GM12878 (cell line): ENCODE data around the gene AJM1. TPM values are rescaled to one million over a fixed set of nuclear protein-coding genes. Genes with fewer than 3 reads are reported as not detected.

Source experiments
- ATAC-seq: fragments of 200-7000 bp; cut with Tn5 transposase; 3 replicates; pipeline ENCODE4 v1.9.1; 2020; ENCODE audit warnings: mild to moderate bottlenecking, moderate library complexity
- BruUV-seq: library from RNA; stranded (reverse); fragments of 400-500 nt; replicated peaks from 2 replicates; lab custom pipeline; 2021; lab: Mats Ljungman, UMichigan
- CTCF ChIA-PET: fragments of 300-600 bp; sonication (Branson Sonifier 250); formaldehyde crosslinking; extraction: SDS; loops from one replicate; lab custom pipeline; 2021; ENCODE audit warnings: inconsistent platforms; lab: Yijun Ruan, JAX
- POLR2A ChIA-PET: fragments of 350-600 bp; formaldehyde crosslinking; extraction: SDS; loops from one replicate; lab custom pipeline; 2021; ENCODE audit warnings: inconsistent platforms; lab: Charles Lee
- RAD21 ChIA-PET: fragments of 300-600 bp; sonication (Branson Sonifier 250); formaldehyde crosslinking; loops from one replicate; lab custom pipeline; 2023; ENCODE audit warnings: antibody characterized with exemption; ENCODE audit not compliant: unreplicated experiment; lab: Charles Lee
- SMC1A ChIA-PET: fragments of 300-600 bp; sonication (Branson Sonifier 250); formaldehyde crosslinking; loops from one replicate; lab custom pipeline; 2023; ENCODE audit not compliant: unreplicated experiment, uncharacterized antibody; lab: Charles Lee
- DNase-seq: peaks from one replicate; pipeline ENCODE4 v3.0.0-alpha.2; 2011; ENCODE audit warnings: low read depth, low spot score
- FAIRE-seq: peaks from 3 replicates; lab custom pipeline; 2011; peaks lifted over from hg19 to GRCh38; lab: Jason Lieb, UNC
- H2AFZ ChIP-seq: 2 replicates; pipeline ENCODE4 v1.6.0; 2011; ENCODE audit warnings: low read depth, low read length, control low read depth; ENCODE audit not compliant: control insufficient read depth
- H3K27ac ChIP-seq: 2 replicates; pipeline ENCODE4 v1.5.1; 2011; ENCODE audit warnings: control low read depth; ENCODE audit not compliant: control insufficient read depth, insufficient read depth
- H3K27me3 ChIP-seq, 2 experiments: replicated peaks in 1 of 2; 2 replicates each; pipeline versions ENCODE4 v1.6.0 to v1.6.1; 2011; ENCODE audit warnings: low read length in 1 of 2; ENCODE audit not compliant: control insufficient read depth in 2 of 2, insufficient read depth in 2 of 2
- H3K36me3 ChIP-seq, 2 experiments: 2 replicates each; pipeline ENCODE4 v1.5.1; 2011; ENCODE audit warnings: low read length in 1 of 2; ENCODE audit not compliant: control insufficient read depth in 2 of 2, insufficient read depth in 2 of 2
- H3K4me1 ChIP-seq: 2 replicates; pipeline ENCODE4 v1.6.1; 2011; ENCODE audit warnings: mild to moderate bottlenecking, low read length, moderate library complexity, mixed read lengths; ENCODE audit not compliant: control insufficient read depth, insufficient read depth
- H3K4me2 ChIP-seq: 2 replicates; pipeline ENCODE4 v1.6.0; 2011; ENCODE audit warnings: control low read depth; ENCODE audit not compliant: control insufficient read depth, insufficient read depth
- H3K4me3 ChIP-seq: fragments of 200-600 bp; sonication (generic); 2 replicates; pipeline ENCODE4 v1.5.1; 2016
- H3K79me2 ChIP-seq: 2 replicates; pipeline ENCODE4 v1.6.0; 2011; ENCODE audit warnings: low read length; ENCODE audit not compliant: control insufficient read depth, insufficient read depth
- H3K9ac ChIP-seq: 2 replicates; pipeline ENCODE4 v1.8.0; 2011; ENCODE audit warnings: low read length, control low read depth, mixed read lengths; ENCODE audit not compliant: control insufficient read depth, insufficient read depth
- H3K9me3 ChIP-seq: replicated peaks from 3 replicates; pipeline ENCODE4 v1.5.1; 2011; ENCODE audit warnings: mild to moderate bottlenecking, low read length; ENCODE audit not compliant: control insufficient read depth, insufficient read depth
- H4K20me1 ChIP-seq: 2 replicates; pipeline ENCODE4 v1.6.0; 2011; ENCODE audit not compliant: control insufficient read depth, insufficient read depth
- BACH1 ChIP-seq: fragments of 450-650 bp; IDR thresholded peaks from 2 replicates; pipeline ENCODE4 v1.6.1; 2017; ENCODE audit warnings: mild to moderate bottlenecking, borderline replicate concordance
- BHLHE40 ChIP-seq, 2 experiments: fragments of 450-650 bp in 1 of 2; IDR thresholded peaks; 2 replicates each; pipeline ENCODE4 v1.6.1; 2011 to 2017; ENCODE audit warnings: low read depth in 2 of 2, borderline replicate concordance in 1 of 2, improper control_type of control experiment in 1 of 2, low read length in 1 of 2, mild to moderate bottlenecking in 1 of 2
- DPF2 ChIP-seq: fragments of 450-650 bp; IDR thresholded peaks from 2 replicates; pipeline ENCODE4 v1.6.1; 2017; ENCODE audit warnings: mild to moderate bottlenecking
- ETV6 ChIP-seq, 2 experiments: fragments of 450-650 bp in 1 of 2; IDR thresholded peaks in 1 of 2; conservative IDR thresholded peaks in 1 of 2; 2 replicates each; pipeline ENCODE4 v1.6.1; 2014; ENCODE audit warnings: antibody characterized with exemption in 1 of 2, borderline replicate concordance in 1 of 2, low read depth in 1 of 2, mild to moderate bottlenecking in 1 of 2, moderate library complexity in 1 of 2
- GATAD2B ChIP-seq: fragments of 450-650 bp; conservative IDR thresholded peaks from 2 replicates; pipeline ENCODE4 v1.6.1; 2017; ENCODE audit warnings: low read depth, mild to moderate bottlenecking, moderate library complexity
- LARP7 ChIP-seq: fragments of 450-650 bp; IDR thresholded peaks from 2 replicates; pipeline ENCODE4 v1.6.1; 2017; ENCODE audit warnings: mild to moderate bottlenecking
- RAD51 ChIP-seq: fragments of 450-650 bp; IDR thresholded peaks from 2 replicates; pipeline ENCODE4 v1.6.1; 2016; ENCODE audit warnings: moderate library complexity, mild to moderate bottlenecking, inconsistent platforms
- SMAD1 ChIP-seq: fragments of 450-650 bp; IDR thresholded peaks from 2 replicates; pipeline ENCODE4 v1.6.1; 2018; ENCODE audit warnings: mild to moderate bottlenecking, low read depth; ENCODE audit not compliant: partially characterized antibody
- TAF1 ChIP-seq: IDR thresholded peaks from 2 replicates; pipeline ENCODE4 v1.6.1; 2011; ENCODE audit warnings: mild to moderate bottlenecking, low read depth, low read length, borderline replicate concordance
- WGBS: methylation state at CpG from one replicate; pipeline ENCODE4 v1.1.6; 2016; ENCODE audit warnings: low lambda C conversion rate; ENCODE audit not compliant: insufficient replicate concordance, insufficient coverage; ENCODE audit errors: missing lambda C conversion rate; 5-methylcytosine and 5-hydroxymethylcytosine counted together
- in situ Hi-C: fragments of 300-500 bp; cut with MboI; formaldehyde crosslinking; loops from 9 replicates; pipeline ENCODE4 v1.14.3; 2018; ENCODE audit warnings: mixed read lengths
- intact Hi-C: fragments of 100-400 bp; cut with micrococcal nuclease; formaldehyde crosslinking; loops from one replicate; pipeline ENCODE4 v1.14.2; 2022; ENCODE audit not compliant: unreplicated experiment
- polyA plus RNA-seq, 11 experiments: library from polyadenylated mRNA; depleted of rRNA in 4 of 11; unstranded in 6 of 11; stranded (reverse) in 5 of 11; fragments of >200 nt; fragmentation: Nextera tagmentation in 4 of 11; fragmentation: Illumina TruSeq in 1 of 11; extraction: Ambion mirVana in 4 of 11; extraction: Trizol in 1 of 11; gene quantifications; 1 replicate in 1 of 11; 2 replicates in 10 of 11; pipeline versions ENCODE4 v1.2.1 to v1.2.3, GENCODE V29; 2011 to 2016; ENCODE audit warnings: inconsistent platforms in 2 of 11, missing spikeins in 2 of 11, low read depth in 1 of 11
- total RNA-seq, 4 experiments: library from RNA; depleted of rRNA in 3 of 4; stranded (reverse); fragments of >200 nt in 3 of 4; fragmentation: Illumina TruSeq in 1 of 4; extraction: Trizol in 1 of 4; gene quantifications; 2 replicates each; pipeline versions ENCODE4 v1.2.1 to v1.2.3, GENCODE V29; 2013 to 2021

The AJM1 gene
- total and polyA plus RNA-seq, 10 of the 15 experiments (the other 5 are each of a cell fraction or from before 2014, with no cell fraction given): 0.06 to 2.5 (median 1.0) TPM; not detected in 2

- no peak for FAIRE-seq
- peak overlapping the region; percentile 54 for H2AFZ ChIP-seq
- H3K4me3 ChIP-seq: peak overlapping the region; percentile 90
- ChIA-PET SMC1A (interaction anchor here (1.1 to 2.3 kb wide), 2 partner anchors 35 to 140 kb away, joined by 4 to 5 read pairs; partner anchors contain the start of gene AJM1), POLR2A (interaction anchor here (1.0 to 1.2 kb wide), 3 partner anchors 41 to 94 kb away, joined by 3 to 4 read pairs (median 3); partner anchors contain the start of gene PHPT1), RAD21 (no interaction called here), CTCF (interaction anchor here (0.5 to 4.4 kb wide), 8 partner anchors 8 to 259 kb away, joined by 3 to 15 read pairs (median 4); partner anchors contain the start of gene AJM1)
- H3K4me1 ChIP-seq: peaks cover 7% of the 10 kb centered on the region
- no peaks in the 10 kb centered on the region for H3K27me3 ChIP-seq
- intact Hi-C loops: loop anchor here (10.0 kb wide), 1 partner anchor 77 kb away; the partner anchor contains the start of gene TRAF2
- in situ Hi-C loops: no loop called here
- DNase-seq: no peak
- peaks cover 39% of the 10 kb centered on the region for H3K79me2 ChIP-seq
- H3K9me3 ChIP-seq: no peaks in the 10 kb centered on the region
- H4K20me1 ChIP-seq: no peaks in the 10 kb centered on the region; the same call in 1 of the 2 replicates
- no peak for TF ChIP-seq SMAD1
- TF ChIP-seq BHLHE40 (IDR thresholded peaks at IDR 0.05; ENCODE audit: borderline replicate concordance in 1 of 2, low read depth in 2 of 2, low read length in 1 of 2): peak in 1 of 2 experiments; percentile 45; a peak in 2 of 4 replicates
- TF ChIP-seq TAF1: peak; percentile 89; the same call in 1 of the 2 replicates
- peak; percentile 52 for TF ChIP-seq DPF2
- no peak for TF ChIP-seq RAD51
- TF ChIP-seq ETV6 (conservative IDR thresholded peaks at IDR 0.05 in 1 of 2, IDR thresholded peaks at IDR 0.05 in 1 of 2; ENCODE audit: borderline replicate concordance in 1 of 2, low read depth in 1 of 2): no peak
- 0 out of 2 replicates have a peak, but pooled peaks have one; percentile 12 for TF ChIP-seq BACH1
- 0 out of 2 replicates have a peak, but pooled peaks have one; percentile 31 for TF ChIP-seq GATAD2B
- 0 out of 2 replicates have a peak, but pooled peaks have one; percentile 72 for TF ChIP-seq LARP7
- H3K27ac ChIP-seq: peak overlapping the region; percentile 74
- peak overlapping the region; percentile 76; the same call in 1 of the 2 replicates for H3K4me2 ChIP-seq
- WGBS: 2% methylated on average over 85 of the region's 93 CpGs
- BruUV-seq: no TSS peak
- peaks cover 2 to 7% of the 10 kb centered on the region in 2 experiments; a peak in 3 of 4 replicates for H3K36me3 ChIP-seq
- ATAC-seq: peak; percentile 49
- peak overlapping the region; percentile 93 for H3K9ac ChIP-seq
Measured at GRCh38 chr9:136808075-136808805, 34.0 kb upstream of the AJM1 start.
